Osteocyte (in vitro differentiated cells): ENCODE data around the gene UXT. TPM values are rescaled to one million over a fixed set of nuclear protein-coding genes. Genes with fewer than 3 reads are reported as not detected.

Experiments used
- total RNA-seq: library from RNA; stranded (reverse); gene quantifications from 2 replicates; pipeline ENCODE4 v1.2.1, GENCODE V29; 2021

The UXT gene
- total RNA-seq, 1 donor from 2014 or later, result 69.6 TPM

Other genes with a start within 250 kb of the UXT start
- gene ZNF41, start 176.0 kb downstream of the UXT start, total RNA-seq, result 6.3 and 8.8 TPM in 2 replicates
- gene ARAF, start 98.0 kb downstream of the UXT start, total RNA-seq, result 66.8 and 73.9 TPM in 2 replicates
- 403 and 405 TPM in 2 replicates for gene TIMP1, start 76.7 kb downstream of the UXT start, total RNA-seq
- gene SYN1, start 39.3 kb downstream of the UXT start, total RNA-seq, result 0.71 and 1.9 TPM in 2 replicates
- 0.57 and 0.97 TPM in 2 replicates for gene CFP, start 29.2 kb downstream of the UXT start, total RNA-seq
- 40.9 and 41.5 TPM in 2 replicates for gene ELK1, start 8.6 kb downstream of the UXT start, total RNA-seq
- gene ZNF81, start 177.7 kb upstream of the UXT start, total RNA-seq, result 8.7 and 9.6 TPM in 2 replicates